HCT116 (cell line): ENCODE measurements around the gene CTCFL. TPM values are rescaled to one million over a fixed set of nuclear protein-coding genes. Genes with fewer than 3 reads are reported as not detected.

Experiments
- ATAC-seq: fragments of 200-7000 bp; cut with Tn5 transposase; 2 replicates; pipeline ENCODE4 v1.9.1; 2020; ENCODE audit warnings: mild to moderate bottlenecking, moderate library complexity
- BruUV-seq: library from RNA; stranded (reverse); fragments of 400-500 nt; replicated peaks from 2 replicates; lab custom pipeline; 2021; lab: Mats Ljungman, UMichigan
- CTCF ChIA-PET: fragments of 300-600 bp; sonication (Branson Sonifier 250); formaldehyde crosslinking; loops from one replicate; lab custom pipeline; 2021; ENCODE audit warnings: antibody characterized with exemption; lab: Charles Lee
- POLR2A ChIA-PET: fragments of 300-600, 350-600 bp; sonication (Branson Sonifier 250); formaldehyde crosslinking; loops from one replicate; lab custom pipeline; 2021; ENCODE audit warnings: antibody characterized with exemption; lab: Charles Lee
- RAD21 ChIA-PET, 2 experiments: fragments of 300-600 bp; sonication (Branson Sonifier 250); formaldehyde crosslinking; loops; one replicate each; lab custom pipeline; 2023; ENCODE audit warnings: low total read pairs in 2 of 2; ENCODE audit not compliant: uncharacterized antibody in 2 of 2, unreplicated experiment in 2 of 2, low non-redundant PET in 1 of 2; lab: Charles Lee
- DNase-seq: peaks from one replicate; pipeline ENCODE4 v3.0.0-alpha.2; 2010; ENCODE audit warnings: low read depth, low spot score
- H2AFZ ChIP-seq: fragments of 200-600 bp; shearing (Covaris generic), sonication (generic); 2 replicates; pipeline ENCODE4 v1.6.1; 2017; ENCODE audit warnings: low read depth, mixed run types, mixed read lengths, antibody characterized with exemption, low read length; ENCODE audit not compliant: poor library complexity, severe bottlenecking
- H3K27ac ChIP-seq: 2 replicates; pipeline ENCODE4 v1.5.1; 2012; ENCODE audit warnings: low read depth, low read length
- H3K27me3 ChIP-seq: fragments of 200-600 bp; sonication (generic); 2 replicates; pipeline ENCODE4 v1.6.1; 2016; ENCODE audit warnings: mixed run types, low read length, mixed read lengths; ENCODE audit not compliant: insufficient read depth
- H3K36me3 ChIP-seq, 2 experiments: fragments of 200-500 bp in 1 of 2; fragments of 200-600 bp in 1 of 2; sonication (Bioruptor generic) in 1 of 2; sonication (generic) in 1 of 2; 2 replicates each; pipeline versions ENCODE4 v1.5.1 to v1.6.1; 2014 to 2016; ENCODE audit warnings: low read length in 2 of 2, inconsistent platforms in 1 of 2, mixed read lengths in 1 of 2, mixed run types in 1 of 2; ENCODE audit not compliant: insufficient read depth in 2 of 2, control insufficient read depth in 1 of 2
- H3K4me1 ChIP-seq, 2 experiments: fragments of 200-600 bp in 1 of 2; sonication (generic) in 1 of 2; 2 replicates each; pipeline versions ENCODE4 v1.5.1 to v1.6.1; 2012 to 2017; ENCODE audit warnings: low read length in 2 of 2, inconsistent platforms in 1 of 2, mild to moderate bottlenecking in 1 of 2, mixed read lengths in 1 of 2, mixed run types in 1 of 2, moderate library complexity in 1 of 2; ENCODE audit not compliant: insufficient read depth in 2 of 2, control insufficient read depth in 1 of 2
- H3K4me2 ChIP-seq: fragments of 200-600 bp; sonication (generic); 2 replicates; pipeline ENCODE4 v1.6.1; 2017; ENCODE audit warnings: mixed run types, low read length, mixed read lengths
- H3K4me3 ChIP-seq, 2 experiments: fragments of 200-600 bp in 1 of 2; sonication (generic) in 1 of 2; replicated peaks in 1 of 2; 2 replicates each; pipeline ENCODE4 v1.5.1; 2011 to 2016; ENCODE audit warnings: low read length in 2 of 2, control low read depth in 1 of 2, low read depth in 1 of 2, mild to moderate bottlenecking in 1 of 2, mixed read lengths in 1 of 2, mixed run types in 1 of 2
- H3K79me2 ChIP-seq: fragments of 200-600 bp; sonication (generic); 2 replicates; pipeline ENCODE4 v1.6.1; 2017; ENCODE audit warnings: mild to moderate bottlenecking, mixed run types, low read length, moderate library complexity, mixed read lengths; ENCODE audit not compliant: insufficient read depth
- H3K9ac ChIP-seq: fragments of 200-600 bp; sonication (generic); 2 replicates; pipeline ENCODE4 v1.6.1; 2016; ENCODE audit warnings: low read length, mixed read lengths
- H3K9me2 ChIP-seq: fragments of 200-600 bp; sonication (generic), shearing (Covaris generic); 2 replicates; pipeline ENCODE4 v1.6.1; 2017; ENCODE audit warnings: mixed run types, mild to moderate bottlenecking, moderate library complexity; ENCODE audit not compliant: insufficient read depth
- H3K9me3 ChIP-seq, 2 experiments: fragments of 200-500 bp in 1 of 2; fragments of 200-600 bp in 1 of 2; sonication (Bioruptor generic) in 1 of 2; sonication (generic) in 1 of 2; 2 replicates each; pipeline ENCODE4 v1.6.1; 2014 to 2017; ENCODE audit warnings: low read length in 2 of 2, mixed read lengths in 2 of 2, inconsistent platforms in 1 of 2, low read depth in 1 of 2, mild to moderate bottlenecking in 1 of 2, mixed run types in 1 of 2, moderate library complexity in 1 of 2; ENCODE audit not compliant: control insufficient read depth in 1 of 2, insufficient read depth in 1 of 2
- H4K20me1 ChIP-seq: fragments of 200-600 bp; sonication (generic), shearing (Covaris generic); 2 replicates; pipeline ENCODE4 v1.6.1; 2017; ENCODE audit warnings: mixed run types, mild to moderate bottlenecking, moderate library complexity; ENCODE audit not compliant: insufficient read depth
- CBX3 ChIP-seq: IDR thresholded peaks from 2 replicates; pipeline ENCODE4 v1.6.1; 2012; ENCODE audit warnings: low read depth
- CTCF ChIP-seq, 3 experiments: fragments of 200-600 bp in 1 of 3; sonication (generic) in 1 of 3; IDR thresholded peaks in 2 of 3; conservative IDR thresholded peaks in 1 of 3; 2 replicates each; pipeline ENCODE4 v1.5.1; 2012 to 2017; ENCODE audit warnings: low read depth in 2 of 3, low read length in 2 of 3, antibody characterized with exemption in 1 of 3, borderline replicate concordance in 1 of 3, control low read depth in 1 of 3, mild to moderate bottlenecking in 1 of 3, mixed read lengths in 1 of 3, mixed run types in 1 of 3, moderate library complexity in 1 of 3; ENCODE audit not compliant: insufficient read depth in 1 of 3
- EZH2 ChIP-seq: fragments of 200-600 bp; sonication (generic); IDR thresholded peaks from 2 replicates; pipeline ENCODE4 v1.6.1; 2017; ENCODE audit warnings: antibody characterized with exemption, mixed run types
- EZH2phosphoT487 ChIP-seq: fragments of 200-600 bp; IDR thresholded peaks from 2 replicates; pipeline ENCODE4 v1.6.1; 2018; ENCODE audit warnings: antibody characterized with exemption, borderline replicate concordance
- FOSL1 ChIP-seq: IDR thresholded peaks from 2 replicates; pipeline ENCODE4 v1.6.1; 2012; ENCODE audit warnings: low read depth
- JUND ChIP-seq: IDR thresholded peaks from 2 replicates; pipeline ENCODE4 v1.6.1; 2012
- MAX ChIP-seq: IDR thresholded peaks from 2 replicates; pipeline ENCODE4 v1.6.1; 2012
- POLR2A ChIP-seq: IDR thresholded peaks from 2 replicates; pipeline ENCODE4 v1.7.0; 2011; ENCODE audit warnings: borderline replicate concordance; ENCODE audit not compliant: insufficient read depth, insufficient read length; ENCODE audit errors: extremely low read depth
- POLR2AphosphoS5 ChIP-seq: IDR thresholded peaks from 2 replicates; pipeline ENCODE4 v1.6.1; 2011; ENCODE audit warnings: mild to moderate bottlenecking, low read depth, low read length, moderate library complexity
- RAD21 ChIP-seq: IDR thresholded peaks from 2 replicates; pipeline ENCODE4 v1.6.1; 2012; ENCODE audit warnings: low read depth, mild to moderate bottlenecking
- REST ChIP-seq: IDR thresholded peaks from 2 replicates; pipeline ENCODE4 v1.6.1; 2012; ENCODE audit warnings: low read depth
- SP1 ChIP-seq: IDR thresholded peaks from 2 replicates; pipeline ENCODE4 v1.6.1; 2012; ENCODE audit warnings: low read depth
- SRF ChIP-seq: IDR thresholded peaks from 2 replicates; pipeline ENCODE4 v1.6.1; 2012; ENCODE audit warnings: low read depth
- TCF7L2 ChIP-seq: IDR thresholded peaks from 2 replicates; pipeline ENCODE4 v1.7.0; 2011; ENCODE audit warnings: borderline replicate concordance, inconsistent platforms; ENCODE audit not compliant: insufficient read depth, insufficient read length; ENCODE audit errors: extremely low read depth
- YY1 ChIP-seq: IDR thresholded peaks from 2 replicates; pipeline ENCODE4 v1.6.1; 2011; ENCODE audit warnings: low read length, low read depth, moderate library complexity, mild to moderate bottlenecking; ENCODE audit not compliant: insufficient replicate concordance; ENCODE audit errors: extremely low read depth
- ZNF274 ChIP-seq: fragments of 200-500 bp; sonication (Bioruptor generic); IDR thresholded peaks from 2 replicates; pipeline ENCODE4 v1.6.1; 2014; ENCODE audit warnings: mild to moderate bottlenecking, low read depth, low read length, inconsistent platforms
- intact Hi-C: fragments of 100-400 bp; cut with micrococcal nuclease; formaldehyde crosslinking; loops from 2 replicates; pipeline ENCODE4 v1.10.0; 2022
- total RNA-seq: library from RNA; stranded (reverse); gene quantifications from one replicate; pipeline ENCODE4 v1.2.1, GENCODE V29; 2021; ENCODE audit not compliant: unreplicated experiment

Gene CTCFL
- total RNA-seq, 1 experiment from 2014 or later = 0.34 TPM

- no peak overlapping the region for H2AFZ ChIP-seq
- CTCF ChIA-PET = interaction anchor here (0.7 kb wide), 1 partner anchor 9 kb away, joined by 3 read pairs; no protein-coding TSS in a partner anchor
Observed at GRCh38 chr20:57508381-57508780, 16.6 kb downstream of the CTCFL start.

GRCh38 chr20:57507477-57507876, 17.5 kb downstream of the CTCFL start:
- no peak for DNase-seq
- no peaks in the 10 kb centered on the region for H3K9me2 ChIP-seq
- intact Hi-C loops = no loop called here
- ChIA-PET CTCF (no interaction called here), POLR2A (no interaction called here), RAD21 (no interaction called here)
- no peak overlapping the region for H3K4me3 ChIP-seq
- H3K79me2 ChIP-seq = no peaks in the 10 kb centered on the region
- no peaks in the 10 kb centered on the region for H3K27me3 ChIP-seq
- H3K27ac ChIP-seq = no peak overlapping the region
- no TSS peak for BruUV-seq
- no peaks in the 10 kb centered on the region for H4K20me1 ChIP-seq
- no peak overlapping the region for H2AFZ ChIP-seq
- H3K36me3 ChIP-seq = no peaks in the 10 kb centered on the region
- H3K4me2 ChIP-seq = no peak overlapping the region
- H3K4me1 ChIP-seq = peaks cover 0 to 4% of the 10 kb centered on the region in 2 experiments; a peak in 1 of 4 replicates
- H3K9ac ChIP-seq = no peak overlapping the region
- ATAC-seq = no peak
- no peaks in the 10 kb centered on the region for H3K9me3 ChIP-seq
- TF ChIP-seq RAD21 = no peak
- no peak for TF ChIP-seq REST
- no peak for TF ChIP-seq ZNF274
- TF ChIP-seq CBX3 = no peak
- TF ChIP-seq MAX = no peak
- TF ChIP-seq POLR2A = no peak
- no peak for TF ChIP-seq YY1
- TF ChIP-seq CTCF (IDR thresholded peaks at IDR 0.05 in 2 of 3, conservative IDR thresholded peaks at IDR 0.05 in 1 of 3; ENCODE audit: borderline replicate concordance in 1 of 3, insufficient read depth in 1 of 3, low read depth in 2 of 3, low read length in 2 of 3) = no peak
- TF ChIP-seq FOSL1 = no peak
- TF ChIP-seq SP1 = no peak
- no peak for TF ChIP-seq SRF
- no peak for TF ChIP-seq EZH2
- no peak for TF ChIP-seq POLR2AphosphoS5
- no peak for TF ChIP-seq EZH2phosphoT487
- no peak for TF ChIP-seq TCF7L2

More at GRCh38 chr20:57508381-57508780, 16.6 kb downstream of the CTCFL start:
- TF ChIP-seq EZH2phosphoT487 (no peak), EZH2 (no peak), JUND (no peak)
- intact Hi-C loops = no loop called here
- Histone ChIP-seq H3K79me2 (no peaks in the 10 kb centered on the region), H3K27ac (no peak overlapping the region), H3K36me3 (no peaks in the 10 kb centered on the region), H3K27me3 (no peaks in the 10 kb centered on the region), H3K4me3 (no peak overlapping the region), H3K9me3 (no peaks in the 10 kb centered on the region), H3K9me2 (no peaks in the 10 kb centered on the region), H4K20me1 (no peaks in the 10 kb centered on the region), H3K4me1 (peaks cover 0 to 4% of the 10 kb centered on the region in 2 experiments; a peak in 1 of 4 replicates), H3K4me2 (no peak overlapping the region), H3K9ac (no peak overlapping the region)
- ChIA-PET POLR2A (no interaction called here), RAD21 (no interaction called here)
- DNase-seq (no peak), ATAC-seq (no peak)
- BruUV-seq = no TSS peak
